ENCODE results near the gene ACMSD.

- TF ChIP-seq CTCF (IDR thresholded peaks at IDR 0.05) (peak; percentile 21 to 59 (median 40)), POLR2A (IDR thresholded peaks at IDR 0.05) (no peak)
Measured at GRCh38 chr2:134897932-134898331, 59.5 kb downstream of the ACMSD start.

Measured in adrenal gland (tissue), 5 donors.